Activated B cell treated with CpG ODN at 0.5 μM for 24 hours (primary cell): ENCODE measurements around the gene CDHR4. TPM values are rescaled to one million over a fixed set of nuclear protein-coding genes. Genes with fewer than 3 reads are reported as not detected.
"Not testable (repeated sequence)": the region's sequence is repeated elsewhere in the genome, so short reads cannot be mapped to it uniquely, and the experiment has no call there.

Experiments
- ATAC-seq: fragments of 200-7000 bp; cut with Tn5 transposase; one replicate; pipeline ENCODE4 v1.10.0; 2021; ENCODE audit warnings: low read depth, mild to moderate bottlenecking, moderate library complexity
- CTCF ChIA-PET: fragments of 350-600 bp; sonication (Branson Sonifier 250); formaldehyde crosslinking; loops from one replicate; lab custom pipeline; 2021; ENCODE audit warnings: antibody characterized with exemption; lab: Charles Lee
- POLR2A ChIA-PET: fragments of 350-600 bp; sonication (Branson Sonifier 250); formaldehyde crosslinking; loops from one replicate; lab custom pipeline; 2021; ENCODE audit warnings: antibody characterized with exemption; lab: Charles Lee
- DNase-seq: peaks from one replicate; pipeline ENCODE4 v3.0.0; 2022
- H3K27ac Mint-ChIP-seq: one replicate; pipeline ENCODE4 v1.8.0; 2020; ENCODE audit warnings: mixed read lengths
- H3K27me3 Mint-ChIP-seq: one replicate; pipeline ENCODE4 v1.8.0; 2021; ENCODE audit warnings: mixed read lengths
- H3K36me3 Mint-ChIP-seq: one replicate; pipeline ENCODE4 v1.8.0; 2021; ENCODE audit warnings: low read depth, mixed read lengths
- H3K4me1 Mint-ChIP-seq: one replicate; pipeline ENCODE4 v1.8.0; 2021; ENCODE audit warnings: mixed read lengths
- H3K4me3 Mint-ChIP-seq: one replicate; pipeline ENCODE4 v1.8.0; 2020; ENCODE audit warnings: mild to moderate bottlenecking, mixed read lengths
- H3K9me3 Mint-ChIP-seq: one replicate; pipeline ENCODE4 v1.8.0; 2020; ENCODE audit warnings: mixed read lengths
- intact Hi-C: fragments of 100-400 bp; cut with micrococcal nuclease; formaldehyde crosslinking; loops from one replicate; pipeline ENCODE4 v1.15.1; 2024
- total RNA-seq: library from RNA; stranded (reverse); gene quantifications from 2 replicates; pipeline ENCODE4 v1.2.3, GENCODE V29; 2022
- TF ChIP-seq, protein P1 (sequence below): fragments of 200-600 bp; IDR thresholded peaks from one replicate; pipeline ENCODE4 v1.8.0; 2022; ENCODE audit warnings: antibody characterized with exemption, mild to moderate bottlenecking

Gene CDHR4
- total RNA-seq, 1 donor from 2014 or later: not detected

DNA sequence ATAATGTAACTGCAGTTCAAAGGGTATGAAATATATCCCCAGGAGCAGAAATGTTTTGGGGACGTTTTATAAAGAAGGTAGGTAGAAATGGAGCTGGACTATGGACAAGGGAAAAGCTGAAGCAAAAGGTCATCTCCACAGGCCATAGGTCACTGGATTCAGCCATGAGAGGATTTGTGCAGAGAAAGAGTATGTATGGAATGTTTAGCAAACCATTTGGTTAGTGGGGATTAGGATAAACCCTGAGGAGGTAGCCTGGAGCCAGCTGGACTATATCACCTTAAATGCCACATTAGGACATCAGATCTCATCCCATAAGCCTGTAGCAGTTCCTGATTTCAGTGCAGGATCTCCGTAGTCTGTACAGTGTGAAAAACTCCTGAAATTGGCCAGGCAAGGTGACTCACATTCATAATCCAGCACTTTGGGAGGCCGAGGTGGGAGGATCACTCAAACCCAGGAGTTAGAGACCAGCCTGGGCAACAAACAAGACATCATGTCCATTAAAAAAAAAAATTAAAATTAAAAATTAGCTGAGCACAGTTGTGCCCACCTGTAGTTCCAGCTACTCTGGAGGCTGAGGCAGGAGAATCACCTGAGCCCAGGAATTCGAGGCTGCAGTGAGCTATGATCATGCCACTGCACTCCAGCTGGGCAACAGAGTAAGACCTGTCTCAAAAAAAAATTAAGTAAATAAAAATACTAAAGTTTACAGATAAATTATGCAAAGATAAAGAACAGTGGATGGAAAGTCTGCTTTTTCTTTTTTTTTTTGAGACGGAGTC is 18.1 kb downstream of the CDHR4 start:
- ChIA-PET POLR2A (interaction anchor here (0.7 kb wide), 1 partner anchor 58 kb away, joined by 4 read pairs; the partner anchor contains the start of gene GMPPB), CTCF (no interaction called here)
- H3K4me1 Mint-ChIP-seq: peaks cover 42% of the 10 kb centered on the region
- H3K4me3 Mint-ChIP-seq: no peak overlapping the region
- H3K36me3 Mint-ChIP-seq: peaks cover 51% of the 10 kb centered on the region
- TF ChIP-seq, protein P1, sequence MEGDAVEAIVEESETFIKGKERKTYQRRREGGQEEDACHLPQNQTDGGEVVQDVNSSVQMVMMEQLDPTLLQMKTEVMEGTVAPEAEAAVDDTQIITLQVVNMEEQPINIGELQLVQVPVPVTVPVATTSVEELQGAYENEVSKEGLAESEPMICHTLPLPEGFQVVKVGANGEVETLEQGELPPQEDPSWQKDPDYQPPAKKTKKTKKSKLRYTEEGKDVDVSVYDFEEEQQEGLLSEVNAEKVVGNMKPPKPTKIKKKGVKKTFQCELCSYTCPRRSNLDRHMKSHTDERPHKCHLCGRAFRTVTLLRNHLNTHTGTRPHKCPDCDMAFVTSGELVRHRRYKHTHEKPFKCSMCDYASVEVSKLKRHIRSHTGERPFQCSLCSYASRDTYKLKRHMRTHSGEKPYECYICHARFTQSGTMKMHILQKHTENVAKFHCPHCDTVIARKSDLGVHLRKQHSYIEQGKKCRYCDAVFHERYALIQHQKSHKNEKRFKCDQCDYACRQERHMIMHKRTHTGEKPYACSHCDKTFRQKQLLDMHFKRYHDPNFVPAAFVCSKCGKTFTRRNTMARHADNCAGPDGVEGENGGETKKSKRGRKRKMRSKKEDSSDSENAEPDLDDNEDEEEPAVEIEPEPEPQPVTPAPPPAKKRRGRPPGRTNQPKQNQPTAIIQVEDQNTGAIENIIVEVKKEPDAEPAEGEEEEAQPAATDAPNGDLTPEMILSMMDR: no peak
- no peak for DNase-seq
- no peaks in the 10 kb centered on the region for H3K27me3 Mint-ChIP-seq
- H3K27ac Mint-ChIP-seq: no peak overlapping the region
- ATAC-seq: no peak
- intact Hi-C loops: loop anchor here (10.0 kb wide), 1 partner anchor 53 kb away; no protein-coding TSS in a partner anchor
- H3K9me3 Mint-ChIP-seq: no peaks in the 10 kb centered on the region

DNA sequence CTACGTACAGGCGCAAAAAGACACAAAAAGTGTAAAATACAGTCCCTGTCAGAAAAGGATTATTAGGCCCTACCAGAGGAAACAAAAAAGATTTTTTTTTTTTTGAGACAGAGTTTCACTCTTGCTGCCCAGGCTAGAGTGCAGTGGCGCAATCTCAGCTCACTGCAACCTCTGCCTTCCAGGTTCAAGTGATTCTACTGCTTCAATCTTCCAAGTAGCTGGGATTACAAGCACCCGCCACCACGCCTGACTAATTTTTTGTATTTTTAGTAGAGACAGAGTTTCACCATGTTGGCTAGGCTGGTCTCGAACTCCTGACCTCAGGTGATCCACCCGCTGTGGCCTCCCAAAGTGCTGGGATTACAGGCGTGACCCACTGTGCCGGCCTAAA is 18.7 kb downstream of the CDHR4 start:
- H3K4me3 Mint-ChIP-seq, H3K9me3 Mint-ChIP-seq, CTCF ChIA-PET, H3K27ac Mint-ChIP-seq, H3K27me3 Mint-ChIP-seq, DNase-seq, ATAC-seq: not testable (repeated sequence)
- Mint-ChIP-seq H3K36me3 (peaks cover 51% of the 10 kb centered on the region), H3K4me1 (peaks cover 40% of the 10 kb centered on the region)
- POLR2A ChIA-PET: interaction anchor here (0.7 kb wide), 1 partner anchor 57 kb away, joined by 4 read pairs; the partner anchor contains the start of gene GMPPB
- intact Hi-C loops: loop anchor here (10.0 kb wide), 1 partner anchor 54 kb away; no protein-coding TSS in a partner anchor

DNA sequence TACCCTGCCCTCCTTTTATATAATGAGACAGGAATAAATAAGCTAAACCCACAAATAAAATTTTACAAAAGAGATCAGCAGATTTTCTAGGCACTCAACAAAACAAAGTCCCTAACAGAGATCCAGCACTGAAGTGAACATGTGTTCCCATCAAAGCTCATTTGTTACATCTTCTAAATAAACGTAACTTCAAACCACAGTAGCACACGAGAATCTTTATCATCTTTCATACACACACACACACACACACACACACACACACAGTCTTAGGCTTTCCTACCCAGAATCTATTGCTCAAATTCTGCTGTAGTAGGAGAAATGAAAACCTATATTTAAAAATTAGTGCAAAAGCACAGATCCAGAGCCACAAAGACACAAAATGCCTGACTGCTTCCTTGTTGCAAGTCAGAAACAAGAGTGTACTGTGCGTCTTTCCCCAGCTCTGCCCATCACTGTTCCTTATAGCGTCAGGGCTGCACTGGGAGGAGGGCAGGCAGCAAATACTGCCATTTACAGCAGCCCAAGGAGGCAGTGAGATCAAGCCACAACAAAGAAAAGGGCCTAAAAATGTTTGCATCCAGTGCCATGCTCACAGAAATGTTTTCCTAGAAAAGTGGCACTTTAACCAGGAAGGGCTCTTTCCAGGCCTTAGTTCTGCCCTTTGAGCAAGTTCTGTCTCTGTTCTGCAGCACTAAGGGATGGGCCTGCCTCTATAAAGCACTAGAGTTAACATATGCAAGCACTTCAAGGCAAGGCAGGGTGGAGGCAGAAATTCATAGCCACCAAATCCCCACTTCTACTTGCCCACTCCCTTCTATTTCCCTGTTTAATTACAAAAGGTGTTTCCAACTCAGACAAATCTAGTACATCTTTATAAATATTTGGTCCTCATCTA is 19.3 kb downstream of the CDHR4 start:
- intact Hi-C loops: loop anchor here (10.0 kb wide), 1 partner anchor 54 kb away; no protein-coding TSS in a partner anchor
- H3K36me3 Mint-ChIP-seq: peaks cover 51% of the 10 kb centered on the region
- CTCF ChIA-PET: no interaction called here

DNA sequence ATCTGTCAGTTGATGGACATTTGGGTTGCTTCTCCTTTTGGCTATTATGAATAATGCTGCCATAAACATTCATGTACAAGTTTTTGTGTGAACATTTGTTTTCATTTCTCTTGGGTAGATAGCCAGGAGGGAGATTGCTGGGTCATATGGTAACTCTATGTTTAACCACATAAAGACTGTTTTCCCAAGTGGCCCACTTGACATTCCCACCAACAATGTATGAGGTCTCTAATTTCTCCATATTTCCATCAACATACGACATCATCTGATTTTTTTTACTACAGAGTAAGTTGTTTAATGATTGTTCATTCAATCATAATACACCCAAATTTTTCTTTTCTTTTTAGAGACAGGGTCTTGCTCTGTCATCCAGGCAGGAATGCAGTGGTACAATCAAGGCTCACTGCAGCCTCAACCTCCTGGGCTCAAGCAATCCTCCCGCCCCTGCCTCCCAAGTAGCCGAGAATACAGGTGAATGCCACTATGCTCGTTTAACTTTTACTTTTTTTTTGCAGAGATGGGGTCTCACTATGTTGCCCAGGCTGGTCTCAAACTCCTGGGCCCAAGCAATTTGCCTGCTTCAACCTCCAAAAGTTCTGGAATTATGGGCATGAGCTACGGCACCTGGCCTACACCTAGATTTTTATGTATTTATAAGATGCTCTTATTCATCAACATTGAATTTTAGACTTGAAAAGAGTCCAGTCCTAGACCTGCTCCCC is 20.2 kb downstream of the CDHR4 start:
- Mint-ChIP-seq H3K4me3 (no peak overlapping the region), H3K27ac (no peak overlapping the region), H3K27me3 (no peaks in the 10 kb centered on the region), H3K9me3 (no peaks in the 10 kb centered on the region), H3K36me3 (peaks cover 55% of the 10 kb centered on the region), H3K4me1 (peaks cover 30% of the 10 kb centered on the region)
- TF ChIP-seq, protein P1: no peak
- intact Hi-C loops: loop anchor here (10.0 kb wide), 1 partner anchor 55 kb away; no protein-coding TSS in a partner anchor
- ATAC-seq: no peak
- CTCF ChIA-PET: no interaction called here
- POLR2A ChIA-PET: interaction anchor here (0.5 kb wide), 1 partner anchor 74 kb away, joined by 6 read pairs; no protein-coding TSS in a partner anchor
- DNase-seq: no peak

More for the DNA sequence above, 19.3 kb downstream of the CDHR4 start:
- TF ChIP-seq, protein P1: no peak
- Mint-ChIP-seq H3K27me3 (no peaks in the 10 kb centered on the region), H3K4me1 (peaks cover 36% of the 10 kb centered on the region), H3K27ac (no peak overlapping the region), H3K9me3 (no peaks in the 10 kb centered on the region), H3K4me3 (no peak overlapping the region)
- no peak for DNase-seq
- no peak for ATAC-seq
- POLR2A ChIA-PET: interaction anchor here (0.5 kb wide), 1 partner anchor 74 kb away, joined by 6 read pairs; no protein-coding TSS in a partner anchor

DNA sequence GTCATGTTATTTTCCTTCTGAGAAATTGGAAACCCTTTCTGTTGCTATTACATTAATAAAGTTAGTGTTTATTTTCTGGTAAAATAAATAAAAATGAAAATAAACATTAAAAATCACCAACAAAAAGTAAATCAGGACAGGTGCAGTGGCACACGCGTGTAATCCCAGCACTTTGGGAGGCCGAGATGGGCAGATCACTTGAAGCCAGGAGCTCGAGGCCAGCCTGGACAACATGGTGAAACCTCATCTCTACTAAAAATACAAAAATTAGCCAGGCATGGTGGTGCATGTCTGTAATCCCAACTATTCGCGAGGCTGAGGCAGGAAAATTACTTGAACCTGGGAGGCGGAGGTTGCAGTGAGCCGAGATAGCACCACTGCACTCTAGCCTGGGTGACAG is 23.6 kb downstream of the CDHR4 start:
- Mint-ChIP-seq H3K36me3 (peaks cover 46% of the 10 kb centered on the region), H3K4me1 (peaks cover 22% of the 10 kb centered on the region)
- intact Hi-C loops, CTCF ChIA-PET, ATAC-seq, POLR2A ChIA-PET, H3K27ac Mint-ChIP-seq, H3K9me3 Mint-ChIP-seq, DNase-seq, H3K4me3 Mint-ChIP-seq, H3K27me3 Mint-ChIP-seq: not testable (repeated sequence)
